Liver (tissue), 9 donors: ENCODE results near the gene ISM1. TPM values are rescaled to one million over a fixed set of nuclear protein-coding genes. Genes with fewer than 3 reads are reported as not detected.

ENCODE experiments used
- DNase-seq: peaks from one replicate; pipeline ENCODE4 v3.0.0-alpha.2; 2017; ENCODE audit warnings: low spot score
- H3K27ac ChIP-seq, 2 donors: one replicate each; pipeline ENCODE4 v1.7.0; 2013; ENCODE audit warnings: inconsistent platforms in 2 of 2, low read length in 2 of 2, control low read depth in 1 of 2, low read depth in 1 of 2, mild to moderate bottlenecking in 1 of 2
- H3K27me3 ChIP-seq, 4 donors: one replicate each; pipeline versions ENCODE4 v1.6.1 to v1.7.0; 2013; ENCODE audit warnings: low read length in 3 of 4, inconsistent platforms in 1 of 4, mild to moderate bottlenecking in 1 of 4, moderate library complexity in 1 of 4; ENCODE audit not compliant: control insufficient read depth in 4 of 4, insufficient read depth in 4 of 4
- H3K36me3 ChIP-seq, 4 donors: one replicate each; pipeline versions ENCODE4 v1.6.1 to v1.7.0; 2013; ENCODE audit warnings: low read length in 3 of 4, mild to moderate bottlenecking in 3 of 4, low read depth in 1 of 4, moderate library complexity in 1 of 4; ENCODE audit not compliant: control insufficient read depth in 4 of 4, insufficient read depth in 3 of 4
- H3K4me1 ChIP-seq, 4 donors: one replicate each; pipeline versions ENCODE4 v1.6.1 to v1.7.0; 2013; ENCODE audit warnings: low read length in 3 of 4, mild to moderate bottlenecking in 3 of 4, moderate library complexity in 1 of 4; ENCODE audit not compliant: control insufficient read depth in 4 of 4, insufficient read depth in 4 of 4
- H3K4me3 ChIP-seq, 3 donors: one replicate each; pipeline versions ENCODE4 v1.6.1 to v1.7.0; 2013; ENCODE audit warnings: low read length in 3 of 3, control low read depth in 1 of 3, low read depth in 1 of 3, mild to moderate bottlenecking in 1 of 3
- H3K9ac ChIP-seq, 2 donors: one replicate each; pipeline ENCODE4 v1.7.0; 2013; ENCODE audit warnings: low read length in 2 of 2, mild to moderate bottlenecking in 2 of 2, moderate library complexity in 2 of 2, control low read depth in 1 of 2, low read depth in 1 of 2
- H3K9me3 ChIP-seq, 4 donors: one replicate each; pipeline versions ENCODE4 v1.6.1 to v1.7.0; 2013; ENCODE audit warnings: low read length in 3 of 4; ENCODE audit not compliant: control insufficient read depth in 4 of 4
- ATF3 ChIP-seq: IDR thresholded peaks from 2 replicates; pipeline ENCODE4 v1.6.1; 2016; ENCODE audit warnings: antibody characterized with exemption
- CTCF ChIP-seq: fragments of 150-350 bp; IDR thresholded peaks from 2 replicates; pipeline ENCODE4 v1.5.1; 2017; ENCODE audit warnings: improper control_type of control experiment, low read depth, low read length; ENCODE audit not compliant: missing input control
- EGR1 ChIP-seq, 2 donors: IDR thresholded peaks; 2 replicates each; pipeline ENCODE4 v1.6.1; 2016 to 2018; ENCODE audit warnings: antibody characterized with exemption in 2 of 2, low read depth in 2 of 2
- FOXA1 ChIP-seq: IDR thresholded peaks from 2 replicates; pipeline ENCODE4 v1.6.1; 2016; ENCODE audit warnings: antibody characterized with exemption
- FOXA2 ChIP-seq: IDR thresholded peaks from 2 replicates; pipeline ENCODE4 v1.6.1; 2016; ENCODE audit warnings: antibody characterized with exemption
- GABPA ChIP-seq, 2 donors: IDR thresholded peaks in 1 of 2; conservative IDR thresholded peaks in 1 of 2; 2 replicates each; pipeline ENCODE4 v1.6.1; 2016; ENCODE audit warnings: antibody characterized with exemption in 2 of 2, mild to moderate bottlenecking in 1 of 2, moderate library complexity in 1 of 2
- HNF4A ChIP-seq, 2 donors: conservative IDR thresholded peaks; 2 replicates each; pipeline ENCODE4 v1.6.1; 2016; ENCODE audit warnings: antibody characterized with exemption in 2 of 2, mild to moderate bottlenecking in 2 of 2
- HNF4G ChIP-seq: IDR thresholded peaks from 2 replicates; pipeline ENCODE4 v1.6.1; 2016; ENCODE audit warnings: antibody characterized with exemption
- JUND ChIP-seq, 2 donors: IDR thresholded peaks; 2 replicates each; pipeline ENCODE4 v1.6.1; 2016; ENCODE audit warnings: antibody characterized with exemption in 2 of 2
- MAX ChIP-seq: IDR thresholded peaks from 2 replicates; pipeline ENCODE4 v1.6.1; 2016; ENCODE audit warnings: antibody characterized with exemption
- NR2F2 ChIP-seq: IDR thresholded peaks from 2 replicates; pipeline ENCODE4 v1.6.1; 2016; ENCODE audit warnings: antibody characterized with exemption
- RAD21 ChIP-seq, 2 donors: IDR thresholded peaks; 2 replicates each; pipeline ENCODE4 v1.6.1; 2016; ENCODE audit warnings: antibody characterized with exemption in 2 of 2, mild to moderate bottlenecking in 2 of 2
- REST ChIP-seq: IDR thresholded peaks from 2 replicates; pipeline ENCODE4 v1.6.1; 2016; ENCODE audit warnings: antibody characterized with exemption, mild to moderate bottlenecking
- RXRA ChIP-seq, 2 donors: IDR thresholded peaks; 2 replicates each; pipeline ENCODE4 v1.6.1; 2017 to 2018; ENCODE audit warnings: antibody characterized with exemption in 2 of 2, mild to moderate bottlenecking in 1 of 2
- SP1 ChIP-seq: IDR thresholded peaks from 2 replicates; pipeline ENCODE4 v1.6.1; 2018; ENCODE audit warnings: antibody characterized with exemption, mild to moderate bottlenecking
- TAF1 ChIP-seq: conservative IDR thresholded peaks from 2 replicates; pipeline ENCODE4 v1.6.1; 2016; ENCODE audit warnings: antibody characterized with exemption, mild to moderate bottlenecking
- YY1 ChIP-seq: IDR thresholded peaks from 2 replicates; pipeline ENCODE4 v1.6.1; 2016; ENCODE audit warnings: antibody characterized with exemption, mild to moderate bottlenecking
- ZBTB33 ChIP-seq: IDR thresholded peaks from 2 replicates; pipeline ENCODE4 v1.6.1; 2016; ENCODE audit warnings: antibody characterized with exemption
- WGBS: extraction: QIAGEN DNeasy Blood & Tissue Kit; methylation state at CpG from one replicate; pipeline ENCODE4 v1.1.7; 2013; 5-methylcytosine and 5-hydroxymethylcytosine counted together
- polyA plus RNA-seq, 2 donors: library from polyadenylated mRNA; stranded (reverse) in 1 of 2; unstranded in 1 of 2; fragments of 200-250 nt in 1 of 2; fragments of >200 nt in 1 of 2; fragmentation: Nextera tagmentation in 1 of 2; extraction: Ambion mirVana in 1 of 2; gene quantifications; one replicate each; pipeline versions ENCODE4 v1.2.1 to v1.2.3, GENCODE V29; 2013 to 2015
- total RNA-seq, 2 donors: library from RNA; depleted of rRNA; stranded (reverse); fragments of >200 nt; gene quantifications; one replicate each; pipeline ENCODE4 v1.2.3, GENCODE V29; 2014
- donor health status: healthy.
- donor health status: healthy.
- donor health status: healthy.
- donor health status: healthy.
- donor health status: healthy.

The ISM1 gene
- total and polyA plus RNA-seq, 4 donors = 0.82 to 6.4 (median 1.2) TPM; not detected in 1

GRCh38 chr20:13232999-13233398 is 11.9 kb downstream of the ISM1 start:
- Histone ChIP-seq H3K36me3 (no peaks in the 10 kb centered on the region), H3K9me3 (no peaks in the 10 kb centered on the region), H3K27ac (no peak overlapping the region), H3K4me1 (peaks cover 7 to 31% (median 16%) of the 10 kb centered on the region in 4 donors), H3K4me3 (no peak overlapping the region), H3K27me3 (no peaks in the 10 kb centered on the region), H3K9ac (no peak overlapping the region)
- TF ChIP-seq FOXA1 (no peak), JUND (IDR thresholded peaks at IDR 0.05) (no peak), GABPA (IDR thresholded peaks at IDR 0.05 in 1 of 2, conservative IDR thresholded peaks at IDR 0.05 in 1 of 2) (no peak)
- DNase-seq = no peak
- WGBS = 90% methylated on average over 10 of the region's 10 CpGs

- Histone ChIP-seq H3K9ac (no peak overlapping the region), H3K4me3 (no peak overlapping the region), H3K36me3 (no peaks in the 10 kb centered on the region), H3K27ac (no peak overlapping the region), H3K9me3 (no peaks in the 10 kb centered on the region), H3K27me3 (no peaks in the 10 kb centered on the region), H3K4me1 (peaks cover 7 to 44% (median 19%) of the 10 kb centered on the region in 4 donors)
- TF ChIP-seq YY1 (no peak), ATF3 (no peak), RAD21 (IDR thresholded peaks at IDR 0.05) (no peak), HNF4A (conservative IDR thresholded peaks at IDR 0.05) (no peak), FOXA2 (no peak), TAF1 (no peak), RXRA (IDR thresholded peaks at IDR 0.05) (no peak), CTCF (no peak), JUND (IDR thresholded peaks at IDR 0.05) (no peak), ZBTB33 (no peak), SP1 (no peak), NR2F2 (no peak), REST (no peak), MAX (no peak), FOXA1 (no peak), EGR1 (IDR thresholded peaks at IDR 0.05; ENCODE audit: low read depth in 2 of 2) (no peak), GABPA (IDR thresholded peaks at IDR 0.05 in 1 of 2, conservative IDR thresholded peaks at IDR 0.05 in 1 of 2) (no peak), HNF4G (no peak)
- 34% methylated on average over 1 of the region's 1 CpG for WGBS
- no peak for DNase-seq
Measured at GRCh38 chr20:13234961-13235360, 13.9 kb downstream of the ISM1 start.
